HG02943 (cell line): ENCODE measurements around the gene DPT.

Experiments
- ATAC-seq: cut with Tn5 transposase; IDR thresholded peaks from one replicate; pipeline ENCODE4 v1.9.1; 2021; ENCODE audit warnings: mild to moderate bottlenecking, low read depth, moderate library complexity; ENCODE audit not compliant: unreplicated experiment

DPT gene

GRCh38 chr1:168739908-168740307, 10.9 kb upstream of the DPT start:
- no peak for ATAC-seq

DNA sequence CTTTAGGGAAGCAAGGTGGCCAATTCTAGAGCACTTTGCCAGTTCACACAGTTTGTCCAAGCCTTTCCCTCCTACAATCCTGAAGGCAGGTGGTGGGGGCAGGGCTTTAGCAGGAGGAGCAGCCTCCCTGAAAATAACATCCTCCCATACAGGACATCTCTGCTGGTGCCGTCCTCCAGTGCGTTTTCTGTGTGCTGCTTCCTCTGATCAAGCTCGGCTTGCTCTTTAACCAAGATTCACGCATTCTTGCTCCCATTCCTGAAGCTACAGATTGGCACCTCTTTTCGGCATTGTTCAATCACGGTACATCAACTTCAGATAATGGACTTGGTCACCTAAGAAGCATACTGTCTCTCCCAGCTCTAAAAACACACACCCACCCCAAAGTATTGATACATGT, 7.5 kb upstream of the DPT start:
- no peak for ATAC-seq

DNA sequence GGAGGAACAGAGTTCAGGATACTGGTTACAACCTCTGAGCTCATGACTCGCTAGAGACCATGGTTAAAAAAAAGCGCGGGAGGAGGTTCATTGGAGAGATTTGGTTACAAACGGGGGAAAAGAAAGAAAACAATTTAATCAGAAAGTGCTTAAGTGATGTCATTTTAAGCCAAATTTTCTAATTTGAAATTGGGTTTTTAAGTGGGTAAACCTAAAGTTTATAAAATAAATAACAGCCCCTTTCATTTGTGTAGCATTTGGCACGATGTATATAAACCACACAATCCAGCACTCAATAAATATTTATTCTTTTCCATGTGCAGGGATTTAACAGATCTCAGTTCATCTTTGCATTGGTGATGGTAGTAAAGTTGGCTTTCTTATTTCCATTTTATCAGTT, 7.0 kb upstream of the DPT start:
- no peak for ATAC-seq

DNA sequence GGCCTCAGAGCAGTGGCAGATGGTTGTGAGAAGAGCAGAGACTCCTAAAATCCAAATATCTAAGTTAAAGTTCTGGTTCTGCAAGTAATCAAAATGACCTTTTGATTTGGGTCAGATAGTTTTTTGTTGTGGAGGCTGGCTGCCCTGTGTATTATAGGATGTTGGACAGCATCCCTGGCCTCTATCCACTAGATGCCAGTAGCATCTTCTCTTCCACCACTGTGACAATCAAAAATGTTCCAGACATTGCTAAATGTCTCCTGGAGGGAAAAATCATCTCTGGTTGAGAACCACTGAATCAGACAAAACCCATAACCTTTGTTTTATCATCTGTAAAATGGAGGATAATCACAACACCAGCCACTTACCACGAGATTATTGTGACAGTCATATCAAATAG, 5.9 kb upstream of the DPT start:
- ATAC-seq = no peak

- no peak for ATAC-seq
Measured at GRCh38 chr1:168734271-168734670, 5.3 kb upstream of the DPT start.

DNA sequence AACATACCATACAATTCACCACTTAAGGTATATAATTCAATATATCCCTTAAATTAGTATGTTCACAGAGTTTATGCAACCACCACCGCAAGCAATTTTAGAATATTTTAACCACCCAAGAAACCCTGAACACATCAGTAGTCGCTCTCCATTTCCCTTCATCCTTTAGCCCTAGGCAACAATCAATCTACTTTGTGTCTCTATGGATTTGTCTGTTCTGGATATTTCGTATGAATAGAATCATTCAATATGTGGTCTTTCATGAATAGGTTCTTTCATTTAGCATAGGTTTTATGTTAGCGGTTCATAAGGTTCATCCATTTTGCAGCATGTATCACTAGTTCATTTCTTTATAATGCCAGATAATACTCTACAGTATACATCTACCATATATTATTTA, 4.2 kb upstream of the DPT start:
- ATAC-seq = no peak

DNA sequence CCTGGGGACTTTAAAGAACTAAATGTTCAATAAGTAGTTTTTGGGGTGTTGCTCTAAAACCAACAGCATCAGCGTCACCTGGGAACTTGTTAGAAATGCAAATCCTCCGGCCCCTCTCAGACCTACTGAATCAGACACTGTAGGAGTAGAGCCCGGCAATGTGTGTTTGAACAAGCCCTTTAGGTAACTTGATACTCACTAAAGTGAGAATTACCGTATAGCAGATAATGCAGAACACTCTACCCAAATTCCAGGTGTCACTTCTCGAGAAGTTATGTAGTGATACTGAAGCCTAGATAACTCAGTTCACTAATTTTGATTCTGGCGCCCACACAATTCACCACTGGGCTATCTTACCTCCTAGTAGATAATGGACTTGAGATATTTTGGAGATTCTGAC, 3.7 kb upstream of the DPT start:
- ATAC-seq = no peak

GRCh38 chr1:168731244-168731953, 2.4 kb upstream of the DPT start:
- ATAC-seq = no peak

DNA sequence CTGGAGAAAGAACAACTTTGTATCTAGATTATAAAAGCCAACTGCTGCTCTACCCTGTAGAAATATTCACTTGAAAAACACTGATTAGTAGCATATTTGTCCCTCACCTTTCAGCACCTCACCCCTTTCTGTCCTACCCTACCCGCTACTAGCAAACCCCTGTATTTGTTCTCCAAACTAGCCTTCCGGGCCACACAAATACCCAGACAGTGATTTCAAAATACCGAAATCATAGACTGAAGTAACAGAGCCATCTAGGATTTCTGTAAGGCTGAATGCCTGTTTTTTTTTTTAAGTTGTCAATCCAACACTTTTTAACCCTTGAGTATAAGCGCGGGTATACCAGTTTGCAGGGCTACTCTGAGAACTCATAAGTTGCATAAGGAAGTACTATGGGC, 398 bp upstream of the DPT start:
- no peak for ATAC-seq

GRCh38 chr1:168726719-168727118, 2.3 kb downstream of the DPT start:
- no peak for ATAC-seq

DNA sequence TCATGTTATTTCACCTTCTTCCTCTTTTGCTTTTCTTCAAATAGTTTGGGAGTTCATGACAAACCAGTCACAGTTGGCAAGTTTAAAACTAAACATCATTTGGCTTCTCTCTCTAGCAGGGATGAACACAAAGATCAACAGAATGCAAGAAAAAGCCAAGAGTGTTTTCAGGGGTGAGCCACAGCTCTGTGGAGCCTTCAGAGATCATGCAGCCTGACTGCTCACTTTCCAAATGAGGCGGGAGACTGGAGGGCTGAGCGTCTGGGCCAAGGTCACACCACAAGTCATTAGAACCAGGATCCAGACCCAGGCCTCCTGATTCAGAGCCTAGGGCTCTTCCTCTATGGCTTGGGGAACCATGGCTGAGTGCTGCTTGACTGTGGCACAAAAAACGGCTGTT, 2.7 kb downstream of the DPT start:
- ATAC-seq = no peak

- ATAC-seq = no peak
Measured at GRCh38 chr1:168725831-168726230, 3.2 kb downstream of the DPT start.

GRCh38 chr1:168725060-168725459, 3.9 kb downstream of the DPT start:
- no peak for ATAC-seq

DNA sequence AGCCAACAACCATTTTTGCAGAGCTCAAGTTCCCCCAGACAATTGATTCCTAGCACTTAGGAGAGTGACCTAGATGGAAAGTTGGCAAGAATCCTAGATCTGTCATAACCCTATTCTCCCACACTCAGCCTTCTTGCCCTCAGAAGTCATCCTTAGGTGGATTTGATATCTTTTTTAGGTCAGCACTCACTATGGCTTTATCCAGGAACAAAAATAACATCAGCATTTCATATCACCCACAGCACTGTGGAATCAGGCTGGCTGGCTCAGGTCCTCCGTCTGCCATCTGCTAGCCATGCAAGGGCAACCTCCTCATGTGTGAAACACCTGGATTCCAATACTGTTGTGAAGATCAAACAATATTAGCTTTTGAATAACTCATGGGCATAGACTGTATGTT, 6.0 kb downstream of the DPT start:
- no peak for ATAC-seq

DNA sequence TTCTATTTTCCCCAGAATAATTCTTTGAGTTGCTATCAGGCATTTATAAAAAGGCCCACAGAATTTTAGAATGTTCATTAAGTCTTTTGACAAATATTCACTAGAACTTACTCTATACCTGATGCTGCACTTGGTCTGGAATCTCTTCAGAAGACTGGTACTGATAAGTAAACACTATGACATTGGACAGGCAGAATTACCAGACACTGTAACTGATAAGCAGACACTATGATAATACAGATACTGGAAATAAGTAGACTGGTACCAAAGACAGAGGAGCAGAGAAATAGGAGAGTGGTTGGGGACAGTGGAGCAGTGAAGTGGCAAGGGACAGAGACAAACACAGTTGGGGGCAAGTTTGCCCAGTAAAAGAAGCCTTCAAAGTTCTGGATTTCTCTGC, 8.2 kb downstream of the DPT start:
- ATAC-seq = no peak

- ATAC-seq = no peak
Measured at GRCh38 chr1:168719306-168720111, 9.5 kb downstream of the DPT start.

GRCh38 chr1:168717906-168718891, 10.8 kb downstream of the DPT start:
- ATAC-seq = no peak

DNA sequence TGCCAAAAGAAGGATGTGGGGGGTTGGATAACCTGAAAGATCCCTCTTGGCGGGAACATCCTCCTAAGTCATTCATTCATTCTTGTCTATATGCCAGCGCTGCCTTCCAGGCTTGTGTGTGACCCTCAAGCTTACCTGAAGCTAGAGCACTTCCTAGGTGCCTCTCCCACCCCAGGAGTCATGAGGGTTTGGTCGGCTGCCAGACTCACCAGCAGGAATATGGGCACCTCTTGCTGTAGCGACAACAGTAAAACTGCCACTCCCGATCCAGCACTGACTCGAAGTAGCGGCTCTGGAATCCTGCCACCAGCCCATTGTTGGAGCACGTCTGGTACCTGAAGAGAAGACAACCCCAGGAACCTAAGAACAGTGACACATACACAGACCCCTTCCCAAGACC, 15.0 kb downstream of the DPT start:
- no peak for ATAC-seq

- ATAC-seq = no peak
Measured at GRCh38 chr1:168709405-168710363, 19.3 kb downstream of the DPT start.
